Measurements from ENCODE around the gene MAD1L1.

The MAD1L1 gene

GRCh38 chr7:1845536-1846311, 387.0 kb downstream of the MAD1L1 start:
- H3K9me2 ChIP-seq (replicated peaks; ENCODE audit: control insufficient read depth, low read length): no peaks in the 10 kb centered on the region
- H3K9me3 ChIP-seq (ENCODE audit: control insufficient read depth, insufficient read depth, low read length): no peaks in the 10 kb centered on the region
- no peaks in the 10 kb centered on the region for H3K27me3 ChIP-seq (ENCODE audit: control insufficient read depth, low read length)
- no peaks in the 10 kb centered on the region for H4K20me1 ChIP-seq (ENCODE audit: control insufficient read depth, insufficient read depth, low read depth, low read length)
- H3K4me3 ChIP-seq (ENCODE audit: low read length): no peak overlapping the region
- H3K79me2 ChIP-seq (ENCODE audit: control insufficient read depth, low read length): no peaks in the 10 kb centered on the region
- H3K36me3 ChIP-seq (ENCODE audit: control insufficient read depth, low read length): no peaks in the 10 kb centered on the region; the same call in 1 of the 2 replicates
- no peaks in the 10 kb centered on the region for H3F3A ChIP-seq (ENCODE audit: control insufficient read depth, insufficient read depth)
- peaks cover 24% of the 10 kb centered on the region for H3K4me1 ChIP-seq (ENCODE audit: control insufficient read depth, low read length)
- no peak overlapping the region for H3K4me2 ChIP-seq (ENCODE audit: low read length)
- no peak overlapping the region for H3K27ac ChIP-seq (ENCODE audit: low read depth, low read length)
- no peak for TF ChIP-seq CTCF (IDR thresholded peaks at IDR 0.05; ENCODE audit: low read depth, low read length, poor library complexity, severe bottlenecking)

DNA sequence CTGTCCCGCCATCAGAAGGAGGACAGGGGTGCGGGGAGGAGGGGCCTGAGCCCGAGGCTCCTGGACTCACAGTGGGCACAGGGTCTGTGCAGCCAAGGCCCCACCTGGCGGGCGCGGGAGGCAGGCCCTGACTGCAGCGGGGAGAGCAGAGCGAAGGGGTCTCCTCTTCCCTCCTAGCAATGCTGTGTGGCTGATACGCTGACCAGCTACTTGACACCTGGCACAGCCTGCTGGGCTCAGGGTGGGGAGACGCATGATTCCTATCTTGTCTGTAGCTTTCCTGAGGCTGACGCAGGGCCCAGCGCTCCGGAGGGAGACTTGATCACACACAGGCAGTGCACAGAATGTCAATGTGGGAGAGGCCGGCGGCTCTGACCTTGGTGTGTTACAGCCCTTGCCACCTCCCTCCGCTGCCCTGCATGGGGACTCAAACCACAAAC, 387.8 kb downstream of the MAD1L1 start:
- no peaks in the 10 kb centered on the region for H4K20me1 ChIP-seq (ENCODE audit: control insufficient read depth, insufficient read depth, low read depth, low read length)

GRCh38 chr7:1844336-1844950, 388.3 kb downstream of the MAD1L1 start:
- peaks cover 24% of the 10 kb centered on the region for H3K4me1 ChIP-seq (ENCODE audit: control insufficient read depth, low read length)
- H3K27me3 ChIP-seq (ENCODE audit: control insufficient read depth, low read length): no peaks in the 10 kb centered on the region
- H3K79me2 ChIP-seq (ENCODE audit: control insufficient read depth, low read length): no peaks in the 10 kb centered on the region
- H3K27ac ChIP-seq (ENCODE audit: low read depth, low read length): peak overlapping the region; percentile 61
- TF ChIP-seq CTCF (IDR thresholded peaks at IDR 0.05; ENCODE audit: low read depth, low read length, poor library complexity, severe bottlenecking) (peak; percentile 43), EZH2phosphoT487 (IDR thresholded peaks at IDR 0.05; ENCODE audit: borderline replicate concordance, low read length) (no peak)
- no peaks in the 10 kb centered on the region for H3F3A ChIP-seq (ENCODE audit: control insufficient read depth, insufficient read depth)
- H3K4me2 ChIP-seq (ENCODE audit: low read length): peak overlapping the region; percentile 79
- H4K20me1 ChIP-seq (ENCODE audit: control insufficient read depth, insufficient read depth, low read depth, low read length): no peaks in the 10 kb centered on the region
- no peaks in the 10 kb centered on the region for H3K9me3 ChIP-seq (ENCODE audit: control insufficient read depth, insufficient read depth, low read length)
- no peaks in the 10 kb centered on the region; the same call in 1 of the 2 replicates for H3K36me3 ChIP-seq (ENCODE audit: control insufficient read depth, low read length)
- no peaks in the 10 kb centered on the region for H3K9me2 ChIP-seq (replicated peaks; ENCODE audit: control insufficient read depth, low read length)
- H3K4me3 ChIP-seq (ENCODE audit: low read length): peak overlapping the region; percentile 63

More for the DNA sequence above, 387.8 kb downstream of the MAD1L1 start:
- no peaks in the 10 kb centered on the region for H3K9me2 ChIP-seq (replicated peaks; ENCODE audit: control insufficient read depth, low read length)
- H3K27ac ChIP-seq (ENCODE audit: low read depth, low read length): no peak overlapping the region
- H3K36me3 ChIP-seq (ENCODE audit: control insufficient read depth, low read length): no peaks in the 10 kb centered on the region; the same call in 1 of the 2 replicates
- no peak overlapping the region for H3K4me2 ChIP-seq (ENCODE audit: low read length)
- H3K4me1 ChIP-seq (ENCODE audit: control insufficient read depth, low read length): peaks cover 24% of the 10 kb centered on the region
- H3K4me3 ChIP-seq (ENCODE audit: low read length): no peak overlapping the region
- H3K27me3 ChIP-seq (ENCODE audit: control insufficient read depth, low read length): no peaks in the 10 kb centered on the region
- no peaks in the 10 kb centered on the region for H3F3A ChIP-seq (ENCODE audit: control insufficient read depth, insufficient read depth)
- TF ChIP-seq EZH2phosphoT487 (IDR thresholded peaks at IDR 0.05; ENCODE audit: borderline replicate concordance, low read length) (no peak), CTCF (IDR thresholded peaks at IDR 0.05; ENCODE audit: low read depth, low read length, poor library complexity, severe bottlenecking) (no peak)
- H3K79me2 ChIP-seq (ENCODE audit: control insufficient read depth, low read length): no peaks in the 10 kb centered on the region
- no peaks in the 10 kb centered on the region for H3K9me3 ChIP-seq (ENCODE audit: control insufficient read depth, insufficient read depth, low read length)
